ENCODE measurements around the gene STK24. TPM values are rescaled to one million over a fixed set of nuclear protein-coding genes. Genes with fewer than 3 reads are reported as not detected.
"Not testable (repeated sequence)": the region's sequence is repeated elsewhere in the genome, so short reads cannot be mapped to it uniquely, and the experiment has no call there.

Gene STK24
- total RNA-seq, 1 experiment from 2014 or later = 133 TPM

- Histone ChIP-seq H3K27ac (no peak overlapping the region), H3K27me3 (replicated peaks) (no peaks in the 10 kb centered on the region), H3K36me3 (no peaks in the 10 kb centered on the region), H3K9me3 (replicated peaks) (no peaks in the 10 kb centered on the region), H3K4me3 (no peak overlapping the region), H3K4me1 (replicated peaks) (no peaks in the 10 kb centered on the region)
- DNase-seq (ENCODE audit: low read depth in 1 of 2, low spot score in 2 of 2) = no peak
These were observed 14.9 kb upstream of the STK24 start for GRCh38 chr13:98591721-98592361.

- not testable (repeated sequence) for H3K27ac ChIP-seq; H3K4me3 ChIP-seq; H3K36me3 ChIP-seq; H3K9me3 ChIP-seq (replicated peaks); H3K4me1 ChIP-seq (replicated peaks); H3K27me3 ChIP-seq (replicated peaks)
- peak in 1 of 2 experiments; percentile 16 for DNase-seq (ENCODE audit: low read depth in 1 of 2, low spot score in 2 of 2)
These were observed 13.6 kb upstream of the STK24 start for GRCh38 chr13:98590471-98590870.

- H3K4me1 ChIP-seq (replicated peaks); H3K9me3 ChIP-seq (replicated peaks); H3K4me3 ChIP-seq; H3K36me3 ChIP-seq; H3K27ac ChIP-seq; H3K27me3 ChIP-seq (replicated peaks): not testable (repeated sequence)
- DNase-seq (ENCODE audit: low read depth in 1 of 2, low spot score in 2 of 2) = peak in 1 of 2 experiments; percentile 41
These were observed 12.6 kb upstream of the STK24 start for GRCh38 chr13:98589516-98589915.

- H3K4me3 ChIP-seq = no peak overlapping the region
- peaks cover 15% of the 10 kb centered on the region for H3K4me1 ChIP-seq (replicated peaks)
- peak in 1 of 2 experiments; percentile 31 for DNase-seq (ENCODE audit: low read depth in 1 of 2, low spot score in 2 of 2)
- no peaks in the 10 kb centered on the region for H3K27me3 ChIP-seq (replicated peaks)
- H3K9me3 ChIP-seq (replicated peaks) = no peaks in the 10 kb centered on the region
- H3K27ac ChIP-seq = no peak overlapping the region
- no peaks in the 10 kb centered on the region for H3K36me3 ChIP-seq
These were observed 9.8 kb upstream of the STK24 start for GRCh38 chr13:98586400-98587345.

- Histone ChIP-seq H3K27ac (no peak overlapping the region), H3K27me3 (replicated peaks) (no peaks in the 10 kb centered on the region), H3K4me1 (replicated peaks) (peaks cover 15% of the 10 kb centered on the region), H3K4me3 (no peak overlapping the region), H3K36me3 (no peaks in the 10 kb centered on the region), H3K9me3 (replicated peaks) (no peaks in the 10 kb centered on the region)
- peak in 1 of 2 experiments; percentile 26 for DNase-seq (ENCODE audit: low read depth in 1 of 2, low spot score in 2 of 2)
These were observed 9.0 kb upstream of the STK24 start for GRCh38 chr13:98585946-98586345.

- Histone ChIP-seq H3K9me3 (replicated peaks) (no peaks in the 10 kb centered on the region), H3K27ac (no peak overlapping the region), H3K4me1 (replicated peaks) (peaks cover 15% of the 10 kb centered on the region), H3K36me3 (no peaks in the 10 kb centered on the region), H3K27me3 (replicated peaks) (no peaks in the 10 kb centered on the region), H3K4me3 (no peak overlapping the region)
- DNase-seq (ENCODE audit: low read depth in 1 of 2, low spot score in 2 of 2) = peak in 1 of 2 experiments; percentile 34
These were observed 8.5 kb upstream of the STK24 start for GRCh38 chr13:98585398-98585754.

GRCh38 chr13:98584668-98585397 lies 7.9 kb upstream of the STK24 start:
- no peaks in the 10 kb centered on the region; the same call in 1 of the 2 replicates for H3K36me3 ChIP-seq
- no peaks in the 10 kb centered on the region for H3K27me3 ChIP-seq (replicated peaks)
- peak in 1 of 2 experiments; percentile 29 for DNase-seq (ENCODE audit: low read depth in 1 of 2, low spot score in 2 of 2)
- no peaks in the 10 kb centered on the region for H3K9me3 ChIP-seq (replicated peaks)
- no peak overlapping the region for H3K4me3 ChIP-seq
- no peak overlapping the region for H3K27ac ChIP-seq
- peaks cover 15% of the 10 kb centered on the region for H3K4me1 ChIP-seq (replicated peaks)

GRCh38 chr13:98582947-98583346 lies 6.0 kb upstream of the STK24 start:
- Histone ChIP-seq H3K4me1 (replicated peaks) (peaks cover 21% of the 10 kb centered on the region), H3K36me3 (peaks cover 4% of the 10 kb centered on the region), H3K4me3 (no peak overlapping the region), H3K27me3 (replicated peaks) (no peaks in the 10 kb centered on the region), H3K27ac (no peak overlapping the region), H3K9me3 (replicated peaks) (no peaks in the 10 kb centered on the region)
- DNase-seq (ENCODE audit: low read depth in 1 of 2, low spot score in 2 of 2) = no peak

GRCh38 chr13:98581971-98582702 lies 5.2 kb upstream of the STK24 start:
- no peak for DNase-seq (ENCODE audit: low read depth in 1 of 2, low spot score in 2 of 2)
- no peaks in the 10 kb centered on the region for H3K9me3 ChIP-seq (replicated peaks)
- no peak overlapping the region for H3K27ac ChIP-seq
- peaks cover 28% of the 10 kb centered on the region for H3K4me1 ChIP-seq (replicated peaks)
- no peak overlapping the region for H3K4me3 ChIP-seq
- H3K36me3 ChIP-seq = peaks cover 4% of the 10 kb centered on the region
- no peaks in the 10 kb centered on the region for H3K27me3 ChIP-seq (replicated peaks)

GRCh38 chr13:98581381-98581780 lies 4.5 kb upstream of the STK24 start:
- Histone ChIP-seq H3K4me3 (no peak overlapping the region), H3K9me3 (replicated peaks) (no peaks in the 10 kb centered on the region), H3K36me3 (peaks cover 6% of the 10 kb centered on the region), H3K27ac (no peak overlapping the region), H3K4me1 (replicated peaks) (peaks cover 28% of the 10 kb centered on the region), H3K27me3 (replicated peaks) (no peaks in the 10 kb centered on the region)
- no peak for DNase-seq (ENCODE audit: low read depth in 1 of 2, low spot score in 2 of 2)

- Histone ChIP-seq H3K4me3 (no peak overlapping the region), H3K36me3 (peaks cover 16% of the 10 kb centered on the region), H3K27me3 (replicated peaks) (no peaks in the 10 kb centered on the region), H3K27ac (no peak overlapping the region), H3K9me3 (replicated peaks) (peaks cover 2% of the 10 kb centered on the region; the same call in 1 of the 2 replicates), H3K4me1 (replicated peaks) (peaks cover 31% of the 10 kb centered on the region)
- no peak for DNase-seq (ENCODE audit: low read depth in 1 of 2, low spot score in 2 of 2)
These were observed 3.5 kb upstream of the STK24 start for GRCh38 chr13:98580420-98580819.

- Histone ChIP-seq H3K9me3 (replicated peaks) (peaks cover 2% of the 10 kb centered on the region; the same call in 1 of the 2 replicates), H3K27ac (peak overlapping the region; percentile 97), H3K4me1 (replicated peaks) (peaks cover 45% of the 10 kb centered on the region), H3K27me3 (replicated peaks) (no peaks in the 10 kb centered on the region), H3K4me3 (peak overlapping the region; percentile 99), H3K36me3 (peaks cover 33% of the 10 kb centered on the region)
- DNase-seq (ENCODE audit: low read depth in 1 of 2, low spot score in 2 of 2) = no peak
These were observed 954 bp upstream of the STK24 start for GRCh38 chr13:98577836-98578285.

Data from SJSA1 (cell line).